ENCODE measurements around the gene SAFB.
"Not testable (repeated sequence)": the region's sequence is repeated elsewhere in the genome, so short reads cannot be mapped to it uniquely, and the experiment has no call there.

The SAFB gene

DNA sequence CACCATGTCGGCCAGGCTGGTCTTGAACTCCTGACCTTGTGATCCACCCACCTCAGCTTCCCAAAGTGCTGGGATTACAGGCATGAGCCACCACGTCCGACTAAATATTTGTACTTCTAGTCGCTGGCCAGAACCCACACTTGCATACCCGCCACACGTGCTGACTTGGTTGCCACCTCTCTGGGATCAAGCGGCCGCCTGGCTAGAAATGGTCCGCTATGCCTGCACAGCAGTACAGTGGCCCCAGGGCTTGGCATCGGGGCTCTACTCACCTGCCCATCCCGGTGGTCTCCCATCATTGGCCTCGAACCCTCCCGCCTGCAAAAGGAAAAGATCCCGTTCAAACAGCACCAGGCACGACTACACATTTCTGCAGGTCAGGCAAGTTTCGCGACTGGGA is 31.4 kb upstream of the SAFB start:
- Mint-ChIP-seq H3K9me3 (no peaks in the 10 kb centered on the region), H3K36me3 (peaks cover 12% of the 10 kb centered on the region), H3K27me3 (no peaks in the 10 kb centered on the region), H3K4me3 (no peak overlapping the region), H3K4me1 (peaks cover 9% of the 10 kb centered on the region), H3K27ac (no peak overlapping the region)

DNA sequence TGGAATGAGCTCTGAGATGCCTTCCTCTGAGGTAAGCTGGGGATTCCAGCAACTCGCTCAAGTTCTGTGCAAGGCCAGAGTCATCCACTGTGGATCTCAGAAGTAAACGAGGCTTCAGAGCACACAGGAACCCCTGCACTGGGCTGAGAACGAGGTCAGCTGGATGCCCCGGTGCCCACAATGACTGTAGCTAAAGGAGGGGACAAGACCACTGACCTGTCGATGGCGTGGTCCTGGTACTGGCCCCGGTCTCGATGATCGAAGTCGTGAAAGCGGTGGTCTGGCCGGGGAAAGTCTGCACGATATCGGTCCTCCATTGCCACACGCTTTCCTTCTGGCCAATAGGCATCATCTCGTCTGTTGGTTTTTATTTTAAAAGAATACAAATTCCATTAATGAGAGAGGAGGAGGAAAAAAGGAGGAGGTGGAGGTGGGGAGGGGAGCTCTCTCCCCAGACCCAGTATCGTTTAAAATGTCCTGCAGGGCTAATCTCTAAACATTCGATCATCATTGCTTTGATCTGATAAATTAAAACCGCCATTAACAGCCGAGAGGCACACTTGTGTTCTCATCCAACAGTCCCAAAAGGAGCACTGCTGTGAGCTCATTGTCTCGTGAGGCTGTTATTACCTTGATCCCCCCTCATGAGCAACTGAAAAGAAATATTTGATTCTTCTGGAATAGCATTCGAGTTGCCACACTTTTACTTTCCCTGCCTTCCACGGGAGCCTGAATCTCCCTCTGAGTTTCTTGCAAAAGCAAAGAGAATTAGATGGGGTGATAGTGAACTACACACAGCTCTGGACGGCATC is 30.1 kb upstream of the SAFB start:
- peaks cover 8% of the 10 kb centered on the region for H3K4me1 Mint-ChIP-seq
- H3K27me3 Mint-ChIP-seq, result no peaks in the 10 kb centered on the region
- peaks cover 15% of the 10 kb centered on the region for H3K36me3 Mint-ChIP-seq
- no peak overlapping the region for H3K4me3 Mint-ChIP-seq
- no peak overlapping the region for H3K27ac Mint-ChIP-seq
- H3K9me3 Mint-ChIP-seq, result no peaks in the 10 kb centered on the region

DNA sequence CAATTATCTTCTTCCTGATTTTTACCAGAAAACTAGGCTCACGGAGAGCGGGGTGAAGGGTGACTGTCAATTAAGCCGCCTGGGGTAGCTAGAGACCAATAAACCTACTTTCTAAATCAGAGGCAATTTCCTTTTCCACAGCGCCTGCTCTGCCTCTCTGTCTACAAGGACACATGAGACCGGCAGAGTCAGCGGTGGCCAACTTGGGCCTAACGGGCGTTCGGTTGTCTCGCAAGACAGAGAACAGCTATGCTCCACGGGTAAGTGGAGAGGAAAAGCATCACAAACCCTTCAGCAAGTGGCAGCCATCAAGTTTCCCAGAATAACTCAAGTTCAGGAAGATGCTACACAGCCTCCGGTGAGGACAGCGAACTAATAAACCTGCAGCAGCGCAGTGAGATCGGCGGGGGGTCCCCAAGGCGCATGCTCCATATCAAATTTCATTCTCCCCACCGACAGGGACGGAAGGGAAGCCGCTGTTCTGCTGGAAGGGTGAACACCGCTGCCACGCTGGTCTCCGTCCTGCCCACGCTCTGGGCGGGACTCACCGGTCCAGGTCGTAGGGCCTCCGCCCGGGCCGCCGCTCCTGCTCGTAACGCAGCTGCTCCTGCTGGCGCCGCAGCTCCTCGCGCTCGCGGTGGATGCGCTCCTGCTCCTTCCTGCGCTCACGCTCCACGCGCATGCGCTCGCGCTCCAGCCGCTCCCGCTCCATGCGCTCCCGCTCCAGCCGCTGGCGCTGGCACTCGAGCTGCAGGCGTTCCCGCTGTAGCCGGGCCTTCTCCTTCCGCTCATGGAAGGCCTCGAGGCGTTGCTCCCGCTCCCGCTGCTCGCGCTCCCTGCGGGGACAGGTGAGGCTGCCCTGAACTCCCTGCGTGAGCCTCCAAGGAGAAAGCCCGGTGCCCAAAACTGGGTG is 29.3 kb upstream of the SAFB start:
- peaks cover 15% of the 10 kb centered on the region for H3K36me3 Mint-ChIP-seq
- no peaks in the 10 kb centered on the region for H3K9me3 Mint-ChIP-seq
- no peaks in the 10 kb centered on the region for H3K27me3 Mint-ChIP-seq
- no peak overlapping the region for H3K27ac Mint-ChIP-seq
- H3K4me1 Mint-ChIP-seq, result peaks cover 8% of the 10 kb centered on the region
- no peak overlapping the region for H3K4me3 Mint-ChIP-seq

DNA sequence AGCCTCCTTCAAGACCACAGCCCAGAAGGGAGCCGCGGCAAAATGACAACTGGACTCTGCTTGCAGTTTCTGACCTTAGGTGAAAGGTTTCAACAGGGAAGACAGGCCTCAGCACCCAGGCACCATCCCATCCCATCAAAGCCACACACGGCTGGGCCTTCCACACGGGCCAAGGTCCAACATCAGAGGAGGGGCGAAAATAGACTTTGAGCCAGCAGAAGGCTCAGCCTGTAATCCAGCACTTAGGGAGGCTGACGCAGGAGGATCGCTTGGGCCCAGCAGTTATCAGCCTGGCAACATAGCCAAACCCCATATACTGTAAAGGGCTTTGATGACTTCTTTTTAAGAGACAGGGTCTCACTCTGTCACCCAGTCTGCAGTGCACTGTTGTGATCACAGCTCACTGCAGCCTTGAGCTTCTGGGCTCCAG is 28.3 kb upstream of the SAFB start:
- H3K27ac Mint-ChIP-seq, result no peak overlapping the region

DNA sequence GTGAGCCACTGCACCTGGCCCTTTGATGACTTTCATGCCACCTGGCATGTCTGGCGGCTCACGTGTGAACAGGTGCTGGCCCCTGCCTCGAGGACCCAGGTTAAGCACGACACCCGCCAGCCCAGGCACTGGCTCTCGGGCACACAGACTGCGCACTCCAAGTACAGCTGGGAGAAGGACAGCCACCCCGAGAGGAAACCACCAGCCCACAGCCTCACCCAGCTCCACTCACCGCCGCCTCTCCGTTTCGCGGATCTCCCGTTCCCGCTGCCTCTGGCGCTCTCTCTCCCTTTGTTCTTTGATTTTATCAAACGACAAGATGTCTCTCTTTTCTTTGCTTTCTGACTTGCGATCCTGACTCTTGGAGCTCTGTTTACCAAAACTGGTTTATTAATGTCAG is 27.8 kb upstream of the SAFB start:
- Mint-ChIP-seq H3K9me3 (no peaks in the 10 kb centered on the region), H3K4me3 (no peak overlapping the region), H3K27ac (no peak overlapping the region), H3K27me3 (no peaks in the 10 kb centered on the region), H3K4me1 (peaks cover 8% of the 10 kb centered on the region), H3K36me3 (peaks cover 20% of the 10 kb centered on the region)

More for the DNA sequence above, 28.3 kb upstream of the SAFB start:
- no peaks in the 10 kb centered on the region for H3K9me3 Mint-ChIP-seq
- no peaks in the 10 kb centered on the region for H3K27me3 Mint-ChIP-seq
- peaks cover 17% of the 10 kb centered on the region for H3K36me3 Mint-ChIP-seq
- peaks cover 8% of the 10 kb centered on the region for H3K4me1 Mint-ChIP-seq
- H3K4me3 Mint-ChIP-seq, result no peak overlapping the region

DNA sequence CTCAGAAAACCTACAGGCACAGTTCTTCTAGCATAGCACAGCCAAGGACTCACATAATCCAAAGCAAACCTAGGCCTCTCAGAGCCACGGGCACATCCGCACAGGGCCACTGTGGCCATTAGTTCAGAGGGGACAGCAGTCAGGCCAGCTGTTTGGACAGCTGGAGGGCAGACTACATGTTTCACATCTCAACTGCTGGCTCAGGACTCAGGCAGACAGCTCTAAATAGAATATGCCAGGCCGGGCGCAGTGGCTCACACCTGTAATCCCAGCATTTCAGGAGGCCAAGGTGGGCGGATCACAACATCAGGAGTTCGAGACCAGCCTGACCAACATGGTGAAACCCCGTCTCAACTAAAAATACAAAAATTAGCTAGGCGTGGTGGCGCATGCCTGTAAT is 27.1 kb upstream of the SAFB start:
- Mint-ChIP-seq H3K27me3 (no peaks in the 10 kb centered on the region), H3K4me1 (peaks cover 8% of the 10 kb centered on the region), H3K9me3 (no peaks in the 10 kb centered on the region), H3K36me3 (peaks cover 21% of the 10 kb centered on the region), H3K27ac (no peak overlapping the region), H3K4me3 (no peak overlapping the region)

DNA sequence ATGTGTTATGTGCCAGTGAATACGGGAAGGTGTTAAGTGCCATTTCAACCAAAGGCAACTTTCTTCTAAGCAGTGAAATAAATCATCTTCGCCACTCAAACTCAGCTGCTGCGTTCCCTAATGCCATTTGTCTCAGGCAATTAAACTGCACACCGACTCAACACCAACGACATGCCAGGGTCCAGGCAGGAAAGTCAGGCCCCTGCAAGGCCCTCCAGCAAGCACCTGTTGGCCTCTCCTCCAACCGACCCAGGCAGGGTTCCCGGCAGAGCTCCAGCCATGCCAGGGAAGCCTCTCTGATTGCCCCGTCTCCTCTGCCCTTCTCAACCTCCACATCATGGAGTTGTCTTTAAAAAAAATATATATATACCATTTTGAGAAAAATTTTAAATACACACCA is 22.1 kb upstream of the SAFB start:
- Mint-ChIP-seq H3K9me3 (no peaks in the 10 kb centered on the region), H3K4me3 (no peak overlapping the region), H3K27me3 (no peaks in the 10 kb centered on the region), H3K27ac (no peak overlapping the region), H3K36me3 (peaks cover 25% of the 10 kb centered on the region), H3K4me1 (peaks cover 16% of the 10 kb centered on the region)

DNA sequence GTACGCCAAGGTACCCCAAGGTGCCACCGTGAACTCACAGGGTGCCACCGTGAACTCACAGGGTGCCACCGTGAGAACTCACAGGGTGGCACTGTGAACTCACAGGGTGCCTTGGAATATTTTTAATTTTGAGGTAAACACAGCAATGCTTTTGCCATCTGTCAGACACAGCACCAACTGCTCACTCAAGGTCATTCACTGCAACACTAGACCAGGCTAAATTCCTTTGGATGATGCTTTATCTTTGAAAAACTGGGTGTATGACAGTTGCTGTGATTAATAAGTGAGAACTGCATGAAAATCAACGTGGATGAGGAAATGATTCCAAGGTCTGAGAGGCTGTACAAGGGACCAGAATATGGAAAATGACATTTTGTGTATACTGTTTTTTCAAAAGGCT is 19.3 kb upstream of the SAFB start:
- Mint-ChIP-seq H3K4me1 (peaks cover 33% of the 10 kb centered on the region), H3K27me3 (no peaks in the 10 kb centered on the region), H3K36me3 (peaks cover 26% of the 10 kb centered on the region), H3K4me3 (no peak overlapping the region), H3K27ac (no peak overlapping the region), H3K9me3 (no peaks in the 10 kb centered on the region)

DNA sequence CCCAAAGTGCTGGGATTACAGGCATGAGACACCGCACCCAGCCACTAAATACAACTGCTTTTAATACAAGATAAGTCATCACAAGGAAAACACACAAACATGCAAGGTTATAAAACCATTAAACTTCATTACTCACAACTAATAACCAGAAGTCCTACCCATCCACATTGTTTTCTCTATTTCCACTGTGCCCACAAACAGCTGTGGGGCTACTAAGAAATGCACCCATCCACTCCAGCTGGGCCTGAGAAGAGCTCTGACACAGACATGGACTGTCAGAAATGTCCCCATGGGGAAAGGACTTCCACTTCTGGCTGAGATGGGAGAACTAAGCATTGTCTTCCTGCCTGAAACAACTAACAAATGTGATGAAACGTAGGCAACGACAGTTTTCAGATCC is 17.5 kb upstream of the SAFB start:
- H3K27ac Mint-ChIP-seq, result no peak overlapping the region

DNA sequence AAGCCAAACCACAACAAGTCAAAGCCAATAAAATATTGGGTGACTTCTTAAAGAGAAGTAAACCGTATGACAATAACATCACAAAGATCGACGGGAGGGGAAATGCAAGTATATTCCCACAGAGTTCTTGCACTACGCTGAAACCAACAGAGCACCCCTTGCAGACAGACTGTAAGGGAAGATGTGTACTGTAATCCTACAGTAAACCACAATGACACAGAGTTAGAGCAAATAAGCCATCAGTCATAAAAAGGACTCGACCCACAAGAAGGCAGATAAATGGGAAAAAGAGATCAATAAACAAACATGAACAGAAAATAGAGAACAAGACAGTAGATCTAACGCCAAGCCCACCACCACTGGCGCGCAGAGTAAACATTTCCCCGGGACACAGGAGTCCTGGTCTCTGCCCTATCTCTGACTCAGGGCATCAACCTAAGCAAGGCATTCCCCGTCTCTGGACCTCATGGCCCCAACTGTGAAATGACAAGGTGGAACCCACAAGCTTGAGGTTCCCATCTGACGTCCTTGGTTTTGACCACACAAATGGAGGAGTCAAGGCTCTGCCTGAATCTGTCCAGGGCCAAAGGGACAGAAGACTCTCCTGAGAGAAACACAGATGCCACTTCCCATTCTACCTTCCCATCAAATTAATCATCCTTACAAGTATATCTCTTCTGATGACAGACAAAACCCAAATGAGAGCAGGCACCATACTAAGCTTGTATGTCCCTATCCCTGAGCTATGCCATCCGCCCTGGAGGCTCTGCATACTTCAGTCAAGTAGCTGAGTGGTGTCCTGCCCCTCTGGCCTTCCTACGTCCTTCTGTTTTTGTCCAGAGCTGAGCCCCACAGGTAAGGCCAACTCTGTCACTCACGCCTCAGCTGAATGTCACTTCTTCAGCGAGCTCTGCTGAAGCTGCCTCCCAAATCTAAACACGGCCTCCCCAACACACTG is 15.3 kb upstream of the SAFB start:
- no peak overlapping the region for H3K4me3 Mint-ChIP-seq
- H3K4me1 Mint-ChIP-seq, result peaks cover 33% of the 10 kb centered on the region
- peaks cover 16% of the 10 kb centered on the region for H3K36me3 Mint-ChIP-seq

More for the DNA sequence above, 17.5 kb upstream of the SAFB start:
- peaks cover 33% of the 10 kb centered on the region for H3K4me1 Mint-ChIP-seq
- H3K36me3 Mint-ChIP-seq, result peaks cover 20% of the 10 kb centered on the region
- H3K9me3 Mint-ChIP-seq, result no peaks in the 10 kb centered on the region
- no peak overlapping the region for H3K4me3 Mint-ChIP-seq
- no peaks in the 10 kb centered on the region for H3K27me3 Mint-ChIP-seq

DNA sequence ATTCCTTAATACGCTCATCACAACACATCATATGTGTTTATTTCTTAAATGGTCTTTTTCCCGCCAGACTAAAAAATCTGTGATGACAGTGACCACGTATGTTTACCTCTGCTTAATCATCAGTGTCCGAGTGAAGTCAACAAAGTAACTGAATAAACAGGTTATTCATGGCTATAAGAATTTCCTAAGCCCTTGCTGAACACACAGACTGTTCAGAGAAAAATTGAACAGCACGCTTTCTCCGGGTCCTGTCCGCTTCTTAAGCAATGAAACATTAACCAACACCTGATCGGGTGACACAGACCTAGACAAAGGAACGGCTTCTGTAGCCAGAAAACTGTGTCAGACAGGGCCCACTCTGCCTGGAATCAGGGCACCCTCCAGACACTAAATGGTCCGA is 14.6 kb upstream of the SAFB start:
- H3K27me3 Mint-ChIP-seq, result no peaks in the 10 kb centered on the region
- no peak overlapping the region for H3K27ac Mint-ChIP-seq
- H3K4me1 Mint-ChIP-seq, result peaks cover 33% of the 10 kb centered on the region
- no peak overlapping the region for H3K4me3 Mint-ChIP-seq
- no peaks in the 10 kb centered on the region for H3K9me3 Mint-ChIP-seq
- H3K36me3 Mint-ChIP-seq, result peaks cover 21% of the 10 kb centered on the region

More for the DNA sequence above, 15.3 kb upstream of the SAFB start:
- peak overlapping the region; percentile 38 for H3K27ac Mint-ChIP-seq
- H3K9me3 Mint-ChIP-seq, result no peaks in the 10 kb centered on the region
- no peaks in the 10 kb centered on the region for H3K27me3 Mint-ChIP-seq

DNA sequence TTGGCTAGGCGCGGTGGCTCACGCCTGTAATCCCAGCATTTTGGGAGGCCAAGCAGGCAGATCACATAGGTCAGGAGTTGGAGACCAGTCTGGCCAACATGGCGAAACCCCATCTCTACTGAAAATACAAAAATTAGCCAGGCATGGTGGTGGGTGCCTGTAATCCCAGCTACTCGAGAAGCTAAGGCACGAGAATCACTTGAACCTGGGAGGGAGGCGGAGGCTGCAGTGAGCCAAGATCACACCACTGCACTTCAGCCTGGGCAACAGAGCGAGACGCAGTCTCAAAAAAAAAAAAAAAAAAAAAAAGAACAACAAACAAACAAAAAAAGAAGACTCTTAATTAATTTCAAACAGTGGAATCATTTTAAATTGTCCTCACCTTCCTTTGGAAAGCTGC is 14.1 kb upstream of the SAFB start:
- not testable (repeated sequence) for H3K27me3 Mint-ChIP-seq, H3K9me3 Mint-ChIP-seq, H3K4me3 Mint-ChIP-seq, H3K27ac Mint-ChIP-seq
- Mint-ChIP-seq H3K36me3 (peaks cover 19% of the 10 kb centered on the region), H3K4me1 (peaks cover 29% of the 10 kb centered on the region)

DNA sequence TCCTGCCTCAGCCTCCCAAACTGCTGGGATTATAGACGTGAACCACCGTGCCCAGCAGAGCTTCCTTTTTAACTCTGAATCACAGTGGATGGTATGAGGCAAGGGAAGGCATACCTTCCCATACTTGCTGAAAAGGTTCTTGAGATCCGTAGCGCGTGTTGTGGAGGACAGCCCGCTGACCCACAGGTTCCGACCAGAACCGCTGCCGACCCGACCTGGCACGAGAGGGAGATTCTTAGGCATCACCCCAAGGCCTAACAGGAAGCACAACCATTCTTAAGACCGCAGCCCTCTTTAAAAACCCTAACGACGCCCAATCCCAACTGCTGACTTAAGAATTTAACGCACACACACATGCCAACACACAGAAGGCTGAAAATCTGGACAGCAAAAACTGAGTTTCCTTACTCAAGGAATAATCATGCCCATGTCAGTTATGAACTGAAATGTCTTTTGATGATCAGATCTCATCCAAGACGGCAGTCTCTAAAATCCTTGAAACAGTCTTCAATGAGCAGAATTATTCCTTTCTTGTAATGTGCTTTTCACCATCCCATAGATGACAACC is 12.9 kb upstream of the SAFB start:
- no peak overlapping the region for H3K4me3 Mint-ChIP-seq
- H3K27ac Mint-ChIP-seq, result no peak overlapping the region
- H3K4me1 Mint-ChIP-seq, result peaks cover 26% of the 10 kb centered on the region
- H3K27me3 Mint-ChIP-seq, result no peaks in the 10 kb centered on the region
- H3K9me3 Mint-ChIP-seq, result no peaks in the 10 kb centered on the region
- H3K36me3 Mint-ChIP-seq, result peaks cover 15% of the 10 kb centered on the region

DNA sequence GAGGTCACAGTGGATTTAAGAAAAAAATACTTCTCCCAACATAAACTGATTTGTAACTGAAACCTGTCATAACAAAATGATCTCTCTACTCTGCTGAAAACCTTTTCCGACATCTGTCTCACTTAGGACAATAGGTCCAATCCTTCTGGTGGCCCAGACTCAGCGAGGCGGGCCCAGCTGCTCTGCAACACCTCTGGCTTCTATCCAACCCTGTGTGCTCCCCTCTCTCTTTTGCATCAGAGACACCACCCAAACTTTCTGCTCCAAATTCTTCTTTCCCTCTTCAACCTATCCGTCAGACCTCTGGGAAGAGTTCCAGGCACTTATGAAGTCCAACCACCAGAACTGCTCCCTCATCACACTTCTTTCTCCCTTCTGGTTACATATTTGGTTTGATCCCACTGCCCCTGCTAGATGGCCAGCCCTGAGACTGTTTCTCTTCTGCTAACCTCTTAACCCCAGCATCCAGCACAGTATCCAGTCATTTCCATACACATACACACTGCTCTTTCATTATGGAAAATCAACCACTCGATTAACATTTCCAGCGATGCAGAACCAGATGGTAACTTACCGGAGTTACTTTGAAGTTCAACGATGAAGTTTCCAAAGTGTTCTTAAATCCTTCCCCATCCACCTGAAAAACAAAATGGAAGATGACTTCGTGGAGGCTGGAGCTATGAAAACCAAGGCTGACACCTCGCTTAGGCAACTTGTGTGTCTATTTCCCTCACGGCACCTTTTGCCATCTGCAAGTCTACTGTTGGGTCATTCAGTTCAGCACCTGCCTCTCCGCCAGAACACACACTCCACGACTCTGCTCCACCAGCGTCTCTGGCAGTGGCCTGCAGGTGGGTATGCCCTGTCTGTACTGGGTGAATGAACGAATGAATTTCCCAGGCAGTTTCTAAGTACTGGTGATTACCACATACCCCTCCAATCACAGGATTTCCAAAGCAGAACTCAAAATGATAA is 9.7 kb upstream of the SAFB start:
- peaks cover 9% of the 10 kb centered on the region for H3K36me3 Mint-ChIP-seq
- no peak overlapping the region for H3K4me3 Mint-ChIP-seq
- no peaks in the 10 kb centered on the region for H3K9me3 Mint-ChIP-seq
- H3K4me1 Mint-ChIP-seq, result peaks cover 21% of the 10 kb centered on the region
- H3K27me3 Mint-ChIP-seq, result no peaks in the 10 kb centered on the region
- peak overlapping the region; percentile 69 for H3K27ac Mint-ChIP-seq

All from activated naive CD4-positive, alpha-beta T cell treated with anti-CD3 and anti-CD28 coated beads, Interleukin-2, amount 50 U/mL, for 24 hours (primary cell).